HG03159 (cell line): ENCODE results near the gene FAM53A.

ENCODE experiments used
- ATAC-seq: cut with Tn5 transposase; IDR thresholded peaks from one replicate; pipeline ENCODE4 v1.9.1; 2021; ENCODE audit warnings: mild to moderate bottlenecking, moderate library complexity; ENCODE audit not compliant: unreplicated experiment

The FAM53A gene

DNA sequence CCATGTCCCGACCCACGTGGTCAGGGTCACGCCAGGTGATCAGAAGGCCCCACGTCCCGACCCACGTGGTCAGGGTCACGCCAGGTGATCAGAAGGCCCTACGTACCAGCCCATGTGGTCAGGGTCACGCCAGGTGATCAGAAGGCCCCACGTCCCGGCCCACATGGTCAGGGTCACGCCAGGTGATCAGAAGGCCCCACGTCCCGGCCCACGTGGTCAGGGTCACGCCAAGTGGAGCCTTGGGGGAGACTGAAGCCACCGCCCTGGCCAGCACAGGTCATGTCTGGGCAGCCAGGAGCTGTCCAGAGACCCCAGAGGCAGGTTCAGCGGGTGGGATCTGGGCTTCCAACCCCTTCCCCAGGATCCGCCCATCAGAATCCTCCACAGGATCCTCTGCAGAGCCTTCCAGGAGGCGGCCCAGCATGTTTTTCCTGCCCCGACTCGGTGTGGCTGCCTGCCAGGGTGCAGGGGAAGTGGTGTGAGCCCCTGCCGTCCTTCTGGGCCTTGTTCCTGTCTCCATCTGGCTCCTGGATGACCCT lies 58.4 kb downstream of the FAM53A start:
- no peak for ATAC-seq

DNA sequence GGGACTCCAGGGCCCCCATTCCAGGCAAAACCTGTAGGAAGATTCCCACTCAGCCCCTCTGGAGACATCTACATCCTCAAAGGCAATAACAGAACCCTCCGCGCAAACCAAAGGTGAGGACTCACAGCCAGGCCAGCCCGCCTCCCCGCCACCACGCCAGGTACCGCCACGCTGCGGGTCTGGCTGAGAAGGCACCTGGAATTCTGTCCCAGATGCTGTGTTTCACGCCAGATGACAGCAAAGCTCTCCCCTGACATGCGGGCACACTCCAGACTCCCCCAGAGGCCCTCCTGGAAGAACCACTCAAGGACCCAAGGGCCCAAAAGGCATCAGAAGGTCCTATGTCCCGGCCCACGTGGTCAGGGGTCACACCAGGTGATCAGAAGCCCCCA lies 59.6 kb downstream of the FAM53A start:
- no peak for ATAC-seq

- no peak for ATAC-seq
Measured at GRCh38 chr4:1623821-1624518, 60.1 kb downstream of the FAM53A start.

DNA sequence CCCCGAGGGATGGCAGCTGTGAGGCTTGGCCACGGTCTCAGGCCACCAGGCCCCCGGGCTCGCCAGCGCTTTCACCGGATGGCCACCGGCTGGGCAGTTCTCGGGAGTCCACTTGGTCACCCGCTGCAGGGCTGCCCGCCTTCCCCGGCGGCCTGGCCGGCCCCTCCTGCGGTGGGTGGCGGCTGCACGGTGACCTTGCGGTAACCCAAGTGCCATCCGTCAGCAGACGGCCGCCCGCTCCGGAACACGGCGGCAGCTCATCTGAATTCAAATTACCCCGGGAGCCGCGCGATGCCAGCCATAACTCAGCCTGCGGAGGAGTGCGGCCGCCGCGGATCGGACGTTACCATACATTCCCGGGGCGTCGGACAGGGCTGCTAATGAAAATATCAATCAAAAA lies 60.7 kb downstream of the FAM53A start:
- no peak for ATAC-seq

DNA sequence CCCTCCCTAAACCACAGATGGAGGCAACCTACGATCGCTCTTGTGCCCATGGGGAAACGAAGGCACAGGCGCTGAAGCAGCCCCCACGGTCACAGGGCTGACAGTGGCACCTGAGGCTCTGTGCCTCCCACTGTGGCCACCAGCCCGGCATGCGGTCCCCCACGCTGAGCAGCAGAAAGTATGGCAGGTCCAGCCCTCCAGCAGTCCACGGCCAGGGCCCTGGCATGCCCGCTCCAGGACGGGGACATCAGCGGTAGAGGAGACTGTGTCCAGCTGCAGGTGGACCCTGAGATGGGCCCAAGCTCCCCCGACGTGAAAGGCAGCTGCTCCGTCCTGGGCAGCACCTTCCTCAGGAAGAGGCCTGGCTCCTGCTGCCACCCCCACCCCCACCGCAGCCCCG lies 61.2 kb downstream of the FAM53A start:
- no peak for ATAC-seq

DNA sequence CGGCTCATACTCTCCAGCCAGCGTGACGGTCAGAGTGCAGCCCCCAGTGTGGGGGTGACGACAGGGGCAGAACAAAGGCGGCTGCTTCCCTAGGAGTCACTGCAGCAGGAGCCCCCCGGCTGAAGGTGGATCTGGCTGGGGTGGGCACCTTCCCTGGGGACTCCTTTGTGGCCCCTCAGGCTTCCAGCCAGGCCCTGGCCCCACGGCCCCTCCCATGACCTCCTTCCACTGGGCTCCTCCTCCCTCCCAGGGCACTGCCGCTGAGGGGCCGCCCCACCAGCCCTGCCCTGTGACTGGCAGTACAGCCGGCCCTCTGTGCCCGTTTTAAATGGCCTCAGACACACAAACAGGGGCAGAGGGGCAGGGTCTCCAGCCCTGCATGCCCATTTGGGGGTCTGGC lies 61.9 kb downstream of the FAM53A start:
- ATAC-seq: no peak

DNA sequence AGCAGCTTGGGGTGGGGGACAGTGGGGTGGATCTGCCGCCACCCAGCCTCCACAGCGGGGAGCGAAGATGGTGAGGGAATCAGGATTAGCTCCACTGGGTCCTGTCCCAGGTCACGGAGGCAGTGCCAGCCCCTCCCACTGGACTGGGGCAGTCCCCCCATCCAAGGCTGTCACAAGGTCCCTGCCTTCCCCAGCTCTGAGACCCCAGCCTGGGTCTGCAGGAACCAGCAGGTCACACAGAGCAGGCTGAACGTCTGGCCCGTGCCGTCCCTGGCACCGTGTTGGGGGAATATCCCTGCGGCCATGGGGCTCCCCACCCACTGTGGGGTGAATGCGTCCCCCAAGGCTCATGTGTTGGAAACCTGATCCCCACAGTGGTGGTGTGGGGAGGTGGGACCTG lies 62.6 kb downstream of the FAM53A start:
- ATAC-seq: no peak

GRCh38 chr4:1619151-1619672 lies 64.9 kb downstream of the FAM53A start:
- ATAC-seq: no peak

- no peak for ATAC-seq
Measured at GRCh38 chr4:1618438-1618837, 65.7 kb downstream of the FAM53A start.

DNA sequence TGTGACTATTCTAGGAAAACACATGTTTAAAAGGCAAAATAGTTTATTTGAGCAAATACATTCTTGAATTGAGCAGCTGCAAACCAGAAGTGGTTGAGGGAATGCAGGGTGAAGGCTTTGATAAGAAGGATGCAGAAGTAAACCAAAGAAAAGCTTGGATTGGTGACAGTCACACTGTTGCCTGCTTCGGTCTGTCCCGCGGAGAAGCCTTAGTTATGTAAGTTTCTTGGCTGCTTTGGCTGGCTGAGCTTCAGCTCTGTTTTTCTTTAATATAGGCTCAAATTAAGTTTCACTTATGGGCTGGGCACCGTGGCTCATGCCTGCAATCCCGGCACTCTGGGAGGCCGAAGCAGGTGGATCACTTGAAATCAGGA lies 67.6 kb downstream of the FAM53A start:
- no peak for ATAC-seq

DNA sequence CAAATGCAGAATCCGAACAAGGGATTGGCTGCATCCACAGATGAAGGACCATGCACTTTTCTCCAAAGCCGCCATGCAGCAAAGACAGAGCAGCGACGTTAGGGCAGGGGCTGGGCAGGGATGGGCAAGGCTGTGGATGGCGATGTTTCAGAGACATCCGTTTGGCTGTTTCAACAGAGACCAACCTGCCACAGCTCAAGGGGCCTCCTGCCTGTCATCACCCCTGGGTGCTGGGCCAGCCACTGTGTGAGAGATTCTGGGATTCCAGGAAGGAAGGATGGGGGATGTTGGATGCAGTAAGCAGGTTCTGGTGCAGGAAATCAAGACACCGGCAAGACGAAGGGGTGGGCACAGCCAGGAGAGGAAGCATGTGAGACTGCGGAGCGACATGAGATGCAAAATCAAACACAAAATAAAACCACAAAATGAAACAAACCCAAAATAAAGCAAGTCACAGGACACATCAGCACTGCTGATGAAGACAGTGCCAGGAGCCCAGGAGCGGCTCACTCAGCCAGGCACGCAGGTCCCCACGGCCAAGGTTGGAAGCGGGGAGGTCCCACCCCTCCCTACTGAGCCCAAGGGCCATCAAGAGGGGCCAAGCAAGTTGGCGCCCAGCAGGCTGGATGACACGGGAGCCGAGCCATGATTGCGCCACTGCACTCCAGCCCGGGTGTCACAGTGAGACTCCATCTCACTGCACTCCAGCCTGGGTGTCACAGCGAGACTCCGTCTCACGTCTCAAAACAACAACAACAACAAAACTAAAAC lies 68.1 kb downstream of the FAM53A start:
- ATAC-seq: no peak

- no peak for ATAC-seq
Measured at GRCh38 chr4:1614854-1615595, 69.1 kb downstream of the FAM53A start.

GRCh38 chr4:1614502-1614853 lies 69.6 kb downstream of the FAM53A start:
- no peak for ATAC-seq

- ATAC-seq: no peak
Measured at GRCh38 chr4:1614049-1614448, 70.1 kb downstream of the FAM53A start.

- ATAC-seq: no peak
Measured at GRCh38 chr4:1613099-1613495, 71.0 kb downstream of the FAM53A start.

- ATAC-seq: no peak
Measured at GRCh38 chr4:1612278-1613098, 71.6 kb downstream of the FAM53A start.

- no peak for ATAC-seq
Measured at GRCh38 chr4:1611501-1611870, 72.6 kb downstream of the FAM53A start.

DNA sequence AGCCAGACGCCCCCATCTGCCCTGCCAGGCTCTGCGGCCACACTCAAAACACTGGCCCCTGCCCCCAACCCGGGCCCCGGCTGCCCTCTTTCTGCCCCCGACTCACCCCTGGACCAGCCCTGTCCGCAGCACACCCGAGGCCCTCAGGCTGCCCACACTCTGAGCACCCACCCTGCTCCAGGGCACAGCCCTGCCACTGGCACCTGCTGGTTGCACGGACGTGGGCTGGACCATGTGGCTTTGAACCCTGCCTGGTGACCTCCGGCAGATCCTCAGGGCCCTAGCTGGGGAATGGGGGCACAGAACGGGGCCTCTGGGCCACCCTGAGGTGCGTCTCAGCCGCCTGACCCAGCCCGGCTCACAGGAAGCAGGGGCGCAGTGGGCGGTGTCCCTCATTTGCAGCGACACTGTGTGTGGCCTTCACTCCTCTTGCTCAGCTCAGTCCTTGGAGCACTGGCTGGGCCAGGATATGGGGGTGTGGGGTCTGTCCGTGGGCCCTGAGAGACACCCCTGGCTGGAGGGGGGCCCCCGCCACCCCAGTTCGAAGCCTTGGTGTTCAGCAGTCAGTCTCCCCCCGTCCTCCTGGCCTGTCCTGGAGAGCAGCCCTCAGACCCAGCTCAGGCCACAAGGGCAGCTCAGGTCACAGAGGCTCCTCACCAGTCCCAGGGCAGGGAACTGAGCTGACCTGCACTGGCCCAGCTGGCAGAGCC lies 73.2 kb downstream of the FAM53A start:
- ATAC-seq: no peak

GRCh38 chr4:1609901-1610790 lies 74.0 kb downstream of the FAM53A start:
- no peak for ATAC-seq
